ENCODE data around the gene ADSS2. TPM values are rescaled to one million over a fixed set of nuclear protein-coding genes. Genes with fewer than 3 reads are reported as not detected.

Gene ADSS2
- total RNA-seq, 4 donors from 2014 or later: 8.0 to 18.4 (median 9.9) TPM

Other genes starting within 250 kb of the ADSS2 start
- gene CATSPERE, start 9.4 kb upstream of the ADSS2 start, total RNA-seq: under 1 TPM in 3 of 4 donors, not detected in 1; 0.49 to 0.58 (median 0.56) TPM
- 10 to 100 TPM; 22.8 to 33.0 (median 25.3) TPM for gene DESI2, start 201.2 kb upstream of the ADSS2 start, total RNA-seq